HepG2 (cell line): Measurements from ENCODE around the gene RBBP5. TPM values are rescaled to one million over a fixed set of nuclear protein-coding genes. Genes with fewer than 3 reads are reported as not detected.

Source experiments
- ATAC-seq: fragments of 200-7000 bp; cut with Tn5 transposase; 3 replicates; pipeline ENCODE4 v1.9.1; 2020; ENCODE audit warnings: mild to moderate bottlenecking, moderate library complexity
- Bru-seq: library from RNA; stranded (reverse); fragments of 400-500 nt; gene quantifications from one replicate; lab custom pipeline; 2021; lab: Mats Ljungman, UMichigan
- BruChase-seq, 2 experiments: library from RNA; stranded (reverse); fragments of 400-500 nt; gene quantifications; one replicate each; lab custom pipeline; 2021; lab: Mats Ljungman, UMichigan
- BruUV-seq: library from RNA; stranded (reverse); fragments of 400-500 nt; replicated peaks from 2 replicates; lab custom pipeline; 2021; lab: Mats Ljungman, UMichigan
- CTCF ChIA-PET: fragments of 300-600 bp; formaldehyde crosslinking; extraction: SDS; loops from one replicate; lab custom pipeline; 2021; ENCODE audit warnings: low total read pairs, inconsistent platforms, low intra/inter-chr PET ratio; lab: Yijun Ruan, JAX
- POLR2A ChIA-PET: fragments of 350-600 bp; sonication (Branson Sonifier 250); formaldehyde crosslinking; loops from one replicate; lab custom pipeline; 2020; ENCODE audit warnings: antibody characterized with exemption, inconsistent platforms; lab: Yijun Ruan, JAX
- DNase-seq: peaks from one replicate; pipeline ENCODE4 v3.0.0-alpha.2; 2015; ENCODE audit warnings: low spot score
- FAIRE-seq: peaks from 3 replicates; lab custom pipeline; 2011; peaks lifted over from hg19 to GRCh38; lab: Jason Lieb, UNC
- H2AFZ ChIP-seq: one replicate; pipeline ENCODE4 v1.6.1; 2011; ENCODE audit warnings: low read length, inconsistent platforms
- H3K27ac ChIP-seq: fragments of 300-600 bp; 3 replicates; pipeline ENCODE4 v1.8.0; 2011; ENCODE audit warnings: mixed run types, mild to moderate bottlenecking, mixed read lengths, low read length, inconsistent platforms; ENCODE audit not compliant: insufficient read depth; ENCODE audit errors: extremely low read length
- H3K27me3 ChIP-seq, 2 experiments: fragments of 200-600 bp in 1 of 2; 2 replicates in 1 of 2; 3 replicates in 1 of 2; pipeline versions ENCODE4 v1.6.0 to v1.8.0; 2011; ENCODE audit warnings: low read length in 2 of 2, mild to moderate bottlenecking in 2 of 2, moderate library complexity in 2 of 2, inconsistent platforms in 1 of 2; ENCODE audit not compliant: insufficient read depth in 2 of 2, control insufficient read depth in 1 of 2
- H3K36me3 ChIP-seq, 2 experiments: fragments of 200-600 bp in 1 of 2; replicated peaks in 1 of 2; 2 replicates in 1 of 2; 3 replicates in 1 of 2; pipeline versions ENCODE4 v1.5.1 to v1.8.0; 2011; ENCODE audit warnings: low read length in 2 of 2, inconsistent platforms in 1 of 2; ENCODE audit not compliant: insufficient read depth in 2 of 2, control insufficient read depth in 1 of 2
- H3K4me1 ChIP-seq: 2 replicates; pipeline ENCODE4 v1.5.1; 2012; ENCODE audit warnings: low read length, inconsistent platforms; ENCODE audit not compliant: insufficient read depth
- H3K4me2 ChIP-seq: 2 replicates; pipeline ENCODE4 v1.6.0; 2011; ENCODE audit warnings: low read depth, low read length, inconsistent platforms
- H3K4me3 ChIP-seq, 3 experiments: fragments of 200-600 bp in 1 of 3; sonication (generic), shearing (Covaris generic) in 1 of 3; replicated peaks in 1 of 3; 2 replicates each; pipeline ENCODE4 v1.5.1; 2011 to 2016; ENCODE audit warnings: low read length in 3 of 3, inconsistent platforms in 2 of 3, low read depth in 2 of 3, mild to moderate bottlenecking in 2 of 3, control low read depth in 1 of 3, mixed read lengths in 1 of 3; ENCODE audit not compliant: insufficient read depth in 1 of 3
- H3K79me2 ChIP-seq: one replicate; pipeline ENCODE4 v1.6.1; 2011; ENCODE audit warnings: low read length, inconsistent platforms; ENCODE audit not compliant: insufficient read depth
- H3K9ac ChIP-seq: 2 replicates; pipeline ENCODE4 v1.6.0; 2011; ENCODE audit warnings: mild to moderate bottlenecking, low read depth, low read length, inconsistent platforms; ENCODE audit not compliant: insufficient read depth
- H3K9me3 ChIP-seq: 2 replicates; pipeline ENCODE4 v1.5.1; 2012; ENCODE audit warnings: mild to moderate bottlenecking, low read length
- H4K20me1 ChIP-seq: 2 replicates; pipeline ENCODE4 v1.6.0; 2011; ENCODE audit warnings: inconsistent platforms, mild to moderate bottlenecking, low read length, moderate library complexity; ENCODE audit not compliant: insufficient read depth
- CREB1 ChIP-seq, 2 experiments: fragments of 450-650 bp in 1 of 2; IDR thresholded peaks; 2 replicates each; pipeline ENCODE4 v1.6.1; 2016 to 2017; ENCODE audit warnings: control low read depth in 1 of 2, mild to moderate bottlenecking in 1 of 2, missing compliant biosample characterization in 1 of 2, missing genetic modification characterization in 1 of 2
- CREBL2 ChIP-seq: sonication (generic); formaldehyde crosslinking; IDR thresholded peaks from 2 replicates; pipeline ENCODE4 v1.8.1; 2023; ENCODE audit warnings: missing genetic modification reagents, mild to moderate bottlenecking, borderline replicate concordance
- E2F1 ChIP-seq: sonication (generic); formaldehyde crosslinking; IDR thresholded peaks from 2 replicates; pipeline ENCODE4 v1.5.0; 2020; ENCODE audit warnings: missing genetic modification reagents
- IKZF1 ChIP-seq: fragments of 450-650 bp; IDR thresholded peaks from 2 replicates; pipeline ENCODE4 v1.7.1; 2016
- KDM5B ChIP-seq: sonication (generic); formaldehyde crosslinking; IDR thresholded peaks from 2 replicates; pipeline ENCODE4 v1.4.0; 2020; ENCODE audit warnings: missing genetic modification reagents, mild to moderate bottlenecking, borderline replicate concordance
- MBD4 ChIP-seq: IDR thresholded peaks from 2 replicates; pipeline ENCODE4 v1.6.1; 2012; ENCODE audit warnings: low read length, inconsistent platforms, borderline replicate concordance
- RBFOX2 ChIP-seq: fragments of 200-400 bp; formaldehyde crosslinking; IDR thresholded peaks from 2 replicates; pipeline ENCODE4 v1.6.1; 2017; ENCODE audit warnings: low read depth, mild to moderate bottlenecking, low read length
- ZBTB44 ChIP-seq: sonication (generic); formaldehyde crosslinking; IDR thresholded peaks from 2 replicates; pipeline ENCODE4 v1.4.0; 2020; ENCODE audit warnings: missing genetic modification reagents
- ZNF10 ChIP-seq: sonication (generic); formaldehyde crosslinking; IDR thresholded peaks from 2 replicates; pipeline ENCODE4 v1.4.0; 2020; ENCODE audit warnings: mild to moderate bottlenecking, low read depth, missing genetic modification reagents, borderline replicate concordance
- ZNF343 ChIP-seq: sonication (generic); formaldehyde crosslinking; IDR thresholded peaks from 2 replicates; pipeline ENCODE4 v1.4.0; 2020; ENCODE audit warnings: mild to moderate bottlenecking, missing genetic modification reagents
- ZNF367 ChIP-seq: sonication (generic); formaldehyde crosslinking; IDR thresholded peaks from 2 replicates; pipeline ENCODE4 v1.4.0; 2020; ENCODE audit warnings: missing genetic modification reagents, borderline replicate concordance
- ZNF569 ChIP-seq: sonication (generic); formaldehyde crosslinking; IDR thresholded peaks from 2 replicates; pipeline ENCODE4 v1.5.0; 2020; ENCODE audit warnings: mild to moderate bottlenecking, missing genetic modification reagents, moderate library complexity, borderline replicate concordance
- ZNF883 ChIP-seq: sonication (generic); formaldehyde crosslinking; IDR thresholded peaks from 2 replicates; pipeline ENCODE4 v1.5.1; 2020; ENCODE audit warnings: mild to moderate bottlenecking, missing genetic modification reagents; ENCODE audit errors: not compliant biosample characterization
- WGBS: methylation state at CpG from one replicate; pipeline ENCODE4 v1.1.6; 2017; ENCODE audit warnings: low lambda C conversion rate; 5-methylcytosine and 5-hydroxymethylcytosine counted together
- in situ Hi-C: cut with HindIII; loops from 2 replicates; pipeline ENCODE4 v1.10.0; 2017; ENCODE audit warnings: low pct_unique_long_range_greater_than_20kb; ENCODE audit not compliant: extremely low pct_ligation_motif_present
- intact Hi-C: fragments of 100-400 bp; cut with micrococcal nuclease; formaldehyde crosslinking; loops from one replicate; pipeline ENCODE4 v1.10.0; 2022; ENCODE audit not compliant: unreplicated experiment
- long read RNA-seq, 2 experiments: library from RNA in 1 of 2; library from polyadenylated mRNA in 1 of 2; stranded (forward) in 1 of 2; unstranded in 1 of 2; transcript quantifications; one replicate each; pipeline ENCODE4 v2.0.0, GENCODE V29; 2019 to 2022
- polyA minus RNA-seq, 3 experiments: library from RNA; depleted of rRNA, polyadenylated mRNA; stranded (reverse); fragments of >200 nt; gene quantifications; 2 replicates each; pipeline ENCODE4 v1.2.3, GENCODE V29; 2011; ENCODE audit warnings: low replicate concordance in 1 of 3
- polyA plus RNA-seq, 8 experiments: library from polyadenylated mRNA; depleted of rRNA in 3 of 8; stranded (reverse) in 7 of 8; unstranded in 1 of 8; fragments of >200 nt; fragmentation: Illumina TruSeq in 4 of 8; extraction: Trizol in 4 of 8; gene quantifications; 2 replicates each; pipeline versions ENCODE4 v1.2.1 to v1.2.3, GENCODE V29; 2011 to 2016; ENCODE audit warnings: low read depth in 4 of 8, missing spikeins in 1 of 8, mixed read lengths in 1 of 8; ENCODE audit not compliant: insufficient read depth in 1 of 8
- total RNA-seq, 5 experiments: library from RNA; depleted of rRNA; stranded (reverse); fragments of >200 nt; fragmentation: Illumina TruSeq; extraction: Trizol; gene quantifications; 2 replicates each; pipeline ENCODE4 v1.2.3, GENCODE V29; 2016; ENCODE audit warnings: low read depth in 1 of 5

The RBBP5 gene
- total RNA-seq (2016; rRNA removed; fragmentation: Illumina TruSeq; extraction: Trizol) (17.1 and 26.2 TPM in 2 replicates), polyA plus RNA-seq (2011; rRNA removed) (5.2 and 6.6 TPM in 2 replicates), polyA minus RNA-seq (2011; rRNA and poly(A)+ RNA removed; ENCODE audit: low replicate concordance) (8.1 and 27.8 TPM in 2 replicates), Bru-seq, nascent RNA (percentile 75 among the genes with signal in this experiment), BruChase-seq, experiment 1, labeled RNA remaining after a 6-hour chase (percentile 84 among the genes with signal in this experiment), BruChase-seq, experiment 2, labeled RNA remaining after a 2-hour chase (percentile 79 among the genes with signal in this experiment)
- 1.6 and 1.9 TPM in 2 replicates for total RNA-seq (2016; cell fraction: cytosol; rRNA removed; fragmentation: Illumina TruSeq; extraction: Trizol; ENCODE audit: low read depth)
- 17.2 and 24.7 TPM in 2 replicates for total RNA-seq (2016; cell fraction: insoluble cytoplasmic fraction; rRNA removed; fragmentation: Illumina TruSeq; extraction: Trizol)
- total RNA-seq (2016; cell fraction: membrane; rRNA removed; fragmentation: Illumina TruSeq; extraction: Trizol): 6.4 and 7.5 TPM in 2 replicates
- 10.1 and 10.3 TPM in 2 replicates for total RNA-seq (2016; cell fraction: nucleus; rRNA removed; fragmentation: Illumina TruSeq; extraction: Trizol)
- 3.7 and 5.8 TPM in 2 replicates for polyA plus RNA-seq (2011; cell fraction: cytosol; rRNA removed)
- polyA plus RNA-seq (2011; cell fraction: nucleus; rRNA removed): 1.4 and 1.8 TPM in 2 replicates
- polyA plus RNA-seq (2012): 5.8 and 6.2 TPM in 2 replicates
- polyA plus RNA-seq (2016; cell fraction: cytosol; fragmentation: Illumina TruSeq; extraction: Trizol; ENCODE audit: low read depth): 0.75 and 0.76 TPM in 2 replicates
- 14.3 and 15.3 TPM in 2 replicates for polyA plus RNA-seq (2016; cell fraction: insoluble cytoplasmic fraction; fragmentation: Illumina TruSeq; extraction: Trizol; ENCODE audit: low read depth)
- 1.9 and 2.2 TPM in 2 replicates for polyA plus RNA-seq (2016; cell fraction: membrane; fragmentation: Illumina TruSeq; extraction: Trizol; ENCODE audit: low read depth)
- polyA plus RNA-seq (2016; cell fraction: nucleus; fragmentation: Illumina TruSeq; extraction: Trizol; ENCODE audit: insufficient read depth, low read depth): 9.4 and 10.1 TPM in 2 replicates
- 9.4 and 10.2 TPM in 2 replicates for polyA minus RNA-seq (2011; cell fraction: cytosol; rRNA and poly(A)+ RNA removed)
- polyA minus RNA-seq (2011; cell fraction: nucleus; rRNA and poly(A)+ RNA removed): 7.9 and 9.2 TPM in 2 replicates
- long read RNA-seq, experiment 1, full-length matches to known transcripts: 3 of 14 reads
- long read RNA-seq, experiment 1, partial matches to known transcripts: 5 of 14 reads
- long read RNA-seq, experiment 1, other reads (novel, unspliced or antisense): 6 of 14 reads
- long read RNA-seq, experiment 2, full-length matches to known transcripts: 2 of 27 reads
- long read RNA-seq, experiment 2, partial matches to known transcripts: 4 of 27 reads
- long read RNA-seq, experiment 2, other reads (novel, unspliced or antisense): 21 of 27 reads

GRCh38 chr1:205121660-205122488 is at the start of gene RBBP5:
Gene RBBP5 (minus strand): TSS chr1:205121978. CDS start chr1:205121873, 105 bp downstream.
- peaks cover 0 to 3% of the 10 kb centered on the region in 2 experiments; a peak in 1 of 5 replicates for H3K36me3 ChIP-seq
- H3K9ac ChIP-seq: peak within 1 kb of the TSS; percentile 90
- ChIA-PET CTCF (interaction anchor here (0.8 to 1.0 kb wide), 2 partner anchors 19 to 70 kb away, joined by 3 read pairs; no protein-coding TSS in a partner anchor), POLR2A (interaction anchor here (0.8 to 2.6 kb wide), 8 partner anchors 12 to 606 kb away, joined by 4 to 12 read pairs (median 5); partner anchors contain the start of gene MDM4)
- H3K4me1 ChIP-seq: peaks cover 31% of the 10 kb centered on the region
- under 1% methylated on average over 45 of the region's 46 CpGs for WGBS
- H4K20me1 ChIP-seq: no peaks in the 10 kb centered on the region
- H3K79me2 ChIP-seq: peaks cover 34% of the 10 kb centered on the region
- H2AFZ ChIP-seq: peak within 1 kb of the TSS; percentile 97
- no peaks in the 10 kb centered on the region; a peak in 1 of 5 replicates for H3K27me3 ChIP-seq
- H3K9me3 ChIP-seq: no peaks in the 10 kb centered on the region
- peak within 1 kb of the TSS; percentile 85 to 95 (median 85) for H3K4me3 ChIP-seq
- H3K4me2 ChIP-seq: peak within 1 kb of the TSS; percentile 78
- DNase-seq (peak; percentile 94), ATAC-seq (peak; percentile 99), FAIRE-seq (peak; percentile 92)
- in situ Hi-C loops (no loop called here), intact Hi-C loops (loop anchor here (1.0 to 5.0 kb wide), 4 partner anchors 19 to 195 kb away; partner anchors contain the start of gene DSTYK)
- peak within 1 kb of the TSS; percentile 94 for H3K27ac ChIP-seq
- BruUV-seq: no TSS peak
- TF ChIP-seq ZNF569 (CRISPR knock-in tag): no peak
- no peak for TF ChIP-seq ZNF367 (CRISPR knock-in tag)
- peak; percentile 61 for TF ChIP-seq RBFOX2
- TF ChIP-seq CREBL2 (CRISPR knock-in tag): 0 out of 2 replicates have a peak, but pooled peaks have one; percentile 23
- peak; percentile 70 for TF ChIP-seq CREB1 (IDR thresholded peaks at IDR 0.05)
- peak; percentile 88 for TF ChIP-seq CREB1 (CRISPR knock-in tag; IDR thresholded peaks at IDR 0.05)
- peak; percentile 61; the same call in 1 of the 2 replicates for TF ChIP-seq KDM5B (CRISPR knock-in tag)
- no peak for TF ChIP-seq ZNF10
- no peak; the same call in 1 of the 2 replicates for TF ChIP-seq ZBTB44 (CRISPR knock-in tag)
- TF ChIP-seq E2F1 (CRISPR knock-in tag): peak; percentile 16; the same call in 1 of the 2 replicates
- TF ChIP-seq ZNF883 (CRISPR knock-in tag): peak; percentile 46
- TF ChIP-seq MBD4: no peak; the same call in 1 of the 2 replicates
- TF ChIP-seq IKZF1: no peak
- no peak for TF ChIP-seq ZNF343 (CRISPR knock-in tag)
